GM10847 (cell line): ENCODE measurements around the gene MTA3.

Source experiments
- POLR2A ChIP-seq: IDR thresholded peaks from 2 replicates; pipeline ENCODE4 v1.6.1; 2011; ENCODE audit not compliant: insufficient read length; ENCODE audit errors: extremely low read depth

MTA3 gene

GRCh38 chr2:42639340-42640077, 71.1 kb downstream of the MTA3 start:
- TF ChIP-seq POLR2A, result no peak

- TF ChIP-seq POLR2A, result no peak
Observed at GRCh38 chr2:42640261-42640660, 71.8 kb downstream of the MTA3 start.

- no peak for TF ChIP-seq POLR2A
Observed at GRCh38 chr2:42645551-42645950, 77.1 kb downstream of the MTA3 start.

GRCh38 chr2:42648796-42649195, 80.4 kb downstream of the MTA3 start:
- no peak for TF ChIP-seq POLR2A

DNA sequence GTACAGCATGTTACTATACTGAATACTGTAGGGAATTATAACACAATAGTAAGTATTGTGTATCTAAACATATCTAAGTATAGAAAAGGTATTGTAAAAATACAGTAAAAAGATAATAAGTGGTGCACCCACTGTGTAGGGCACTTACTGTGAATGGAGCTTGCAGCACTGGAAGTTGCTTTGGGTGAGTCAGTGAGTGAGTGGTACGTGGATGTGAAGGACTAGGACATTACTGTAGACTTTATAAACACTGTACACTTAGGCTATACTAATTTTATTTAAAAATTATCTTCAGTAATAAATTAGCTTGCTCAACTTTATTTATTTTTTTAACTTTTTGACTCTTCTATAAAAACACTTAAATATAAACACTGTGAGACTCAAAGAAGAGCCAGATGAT, 82.6 kb downstream of the MTA3 start:
- no peak for TF ChIP-seq POLR2A

DNA sequence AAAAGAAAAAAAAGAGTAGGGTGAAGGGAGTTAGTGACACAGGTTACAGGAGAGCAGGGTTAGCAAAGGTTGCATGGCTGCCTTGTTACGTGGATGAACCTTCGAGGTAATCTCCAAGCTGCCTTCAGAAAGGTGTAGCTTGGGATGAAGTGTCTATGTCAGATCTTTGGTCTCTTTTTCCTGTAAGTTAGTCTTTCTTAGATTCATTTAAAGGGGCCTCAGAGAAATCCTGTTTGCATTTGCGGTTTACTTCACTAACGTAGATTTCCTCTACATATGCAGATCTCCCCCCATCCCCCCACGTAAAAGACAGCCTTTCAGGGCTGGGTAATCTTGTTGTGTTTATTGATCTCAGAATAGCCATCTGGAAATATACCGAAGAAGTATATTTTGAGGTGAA, 83.7 kb downstream of the MTA3 start:
- no peak for TF ChIP-seq POLR2A

DNA sequence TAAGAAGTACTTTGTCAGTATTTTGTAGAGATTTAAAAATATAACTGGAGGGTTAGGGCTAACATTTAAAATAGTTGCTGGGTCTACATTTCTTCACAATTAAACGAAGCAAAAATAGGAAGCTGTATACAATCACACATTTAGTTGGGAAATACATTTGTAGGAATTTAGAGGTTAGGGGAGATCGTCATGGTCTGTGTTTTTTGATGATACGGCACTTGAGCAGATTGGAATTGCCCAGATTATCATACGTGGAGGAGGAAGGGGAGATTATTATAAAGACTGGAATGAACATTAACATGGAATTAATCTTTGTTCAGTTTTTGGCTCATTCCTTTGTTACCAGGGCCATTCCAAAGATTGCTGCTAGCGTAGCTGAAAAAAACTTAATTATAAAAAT, 84.6 kb downstream of the MTA3 start:
- no peak for TF ChIP-seq POLR2A

- TF ChIP-seq POLR2A, result no peak
Observed at GRCh38 chr2:42653908-42654445, 85.5 kb downstream of the MTA3 start.

- TF ChIP-seq POLR2A, result no peak
Observed at GRCh38 chr2:42658306-42658705, 89.9 kb downstream of the MTA3 start.

- TF ChIP-seq POLR2A, result no peak
Observed at GRCh38 chr2:42659609-42660008, 91.2 kb downstream of the MTA3 start.

DNA sequence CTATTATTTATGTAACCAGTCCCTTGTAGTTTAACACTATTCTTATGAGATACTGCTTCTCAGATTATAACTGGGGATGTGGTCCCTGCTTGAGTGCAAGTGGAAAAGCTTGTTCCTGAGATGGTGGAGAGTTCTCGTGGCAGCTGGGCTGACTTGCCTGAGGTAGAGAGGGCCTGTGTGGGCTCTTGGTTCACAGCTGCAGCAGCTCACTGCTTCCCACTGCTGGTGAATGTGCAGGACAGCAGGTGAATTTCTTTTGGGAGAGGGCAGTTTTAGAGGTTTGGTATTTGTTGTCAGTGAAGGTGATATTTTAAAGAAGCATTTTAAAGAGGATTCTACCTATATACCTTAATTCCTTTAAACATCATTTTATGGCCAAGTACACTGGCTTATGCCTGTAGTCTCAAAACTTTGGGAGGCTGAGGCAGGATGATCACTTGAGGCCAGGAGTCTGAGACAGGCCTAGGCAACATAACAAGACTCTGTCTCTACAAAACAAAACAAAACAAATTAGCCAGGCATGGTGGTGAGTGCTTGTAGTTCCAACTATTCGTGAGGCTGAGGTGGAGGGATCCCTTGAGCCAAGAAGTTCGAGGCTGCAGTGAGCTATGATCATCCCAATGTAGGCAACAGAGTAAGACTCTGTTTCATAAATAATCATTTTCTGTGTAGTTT, 94.8 kb downstream of the MTA3 start:
- TF ChIP-seq POLR2A, result no peak

DNA sequence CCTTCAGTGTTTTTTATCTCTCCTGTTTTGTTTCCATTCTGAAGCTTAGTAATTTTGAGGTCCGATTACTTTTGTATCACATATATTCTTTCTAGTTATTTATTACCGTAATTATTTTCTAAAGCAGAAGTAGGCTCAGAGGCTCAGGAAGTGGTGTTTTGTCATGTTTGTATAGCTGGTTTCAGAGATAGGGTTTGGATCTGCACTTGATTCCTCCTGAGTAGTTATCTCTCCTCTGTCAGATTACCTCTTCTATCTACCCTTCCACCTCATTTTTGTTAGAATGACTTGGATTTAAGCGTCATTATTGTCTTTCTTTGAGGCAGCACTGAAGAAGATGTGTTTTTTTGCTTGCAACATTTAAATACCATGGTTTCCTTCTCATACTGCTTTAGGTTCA, 95.4 kb downstream of the MTA3 start:
- TF ChIP-seq POLR2A, result no peak

DNA sequence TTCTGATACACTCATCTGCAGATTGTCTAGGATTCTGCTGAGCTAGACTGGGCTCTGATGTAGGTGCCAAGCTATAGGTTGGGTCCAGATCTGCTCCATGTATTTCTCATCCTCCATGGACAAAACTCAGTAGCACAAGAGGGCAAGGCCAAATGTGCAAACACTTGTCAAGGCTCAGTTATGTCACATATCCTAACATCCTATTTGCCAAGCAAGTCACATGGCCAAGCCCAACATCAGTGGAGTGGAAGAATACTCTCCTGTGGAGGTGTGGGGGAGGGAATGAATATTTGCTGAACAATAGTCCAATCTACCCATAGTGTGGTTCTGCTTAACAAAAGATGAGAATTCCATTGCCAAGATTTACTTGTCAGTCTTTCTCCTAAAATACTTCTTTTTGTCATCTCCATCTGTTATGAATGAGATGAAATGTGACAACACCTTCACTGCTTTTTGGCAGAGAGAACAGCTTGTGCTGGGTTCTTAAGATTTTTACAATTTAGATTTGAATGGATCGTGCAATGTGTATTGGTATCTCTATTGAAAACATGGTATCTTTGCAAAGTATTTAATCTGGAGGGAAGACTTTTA, 105.7 kb downstream of the MTA3 start:
- TF ChIP-seq POLR2A, result no peak

DNA sequence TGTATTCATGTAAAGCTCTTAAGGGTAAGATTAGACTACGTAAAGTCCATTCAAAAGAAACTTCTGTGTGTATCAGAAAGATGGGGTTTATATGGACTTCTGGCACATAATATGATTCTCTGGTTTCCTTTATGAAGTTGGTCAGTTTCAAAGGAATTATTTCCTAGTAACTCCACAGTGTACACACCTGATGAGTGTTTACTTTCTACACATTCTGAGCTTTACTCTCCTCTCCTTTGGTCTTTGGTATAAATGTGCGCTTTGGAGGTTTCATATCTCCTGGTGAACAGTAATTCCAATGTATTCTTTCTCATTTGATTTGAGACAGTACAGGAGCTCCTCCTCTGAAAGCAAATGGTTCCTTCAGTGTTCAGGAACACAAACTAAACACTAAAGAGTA, 107.4 kb downstream of the MTA3 start:
- TF ChIP-seq POLR2A, result no peak

DNA sequence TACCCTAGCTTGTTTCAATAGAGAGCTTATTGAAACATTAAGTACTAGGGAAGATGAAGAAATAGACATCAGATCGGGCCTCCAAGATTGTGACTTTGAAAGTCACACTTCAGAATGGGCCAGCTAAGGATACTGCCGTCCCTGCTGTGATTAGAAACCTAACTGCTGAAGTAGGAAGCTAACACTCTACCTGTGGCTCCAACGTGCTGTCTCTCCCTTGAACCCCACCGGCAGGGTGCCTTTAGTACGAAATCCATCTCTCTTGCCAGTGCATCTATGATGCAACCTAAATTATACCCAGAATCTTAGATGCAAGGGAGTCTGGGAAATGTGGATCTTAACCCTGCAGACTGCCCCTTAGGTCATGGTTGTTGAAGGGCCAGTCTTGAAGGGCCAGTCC, 116.9 kb downstream of the MTA3 start:
- TF ChIP-seq POLR2A, result no peak

DNA sequence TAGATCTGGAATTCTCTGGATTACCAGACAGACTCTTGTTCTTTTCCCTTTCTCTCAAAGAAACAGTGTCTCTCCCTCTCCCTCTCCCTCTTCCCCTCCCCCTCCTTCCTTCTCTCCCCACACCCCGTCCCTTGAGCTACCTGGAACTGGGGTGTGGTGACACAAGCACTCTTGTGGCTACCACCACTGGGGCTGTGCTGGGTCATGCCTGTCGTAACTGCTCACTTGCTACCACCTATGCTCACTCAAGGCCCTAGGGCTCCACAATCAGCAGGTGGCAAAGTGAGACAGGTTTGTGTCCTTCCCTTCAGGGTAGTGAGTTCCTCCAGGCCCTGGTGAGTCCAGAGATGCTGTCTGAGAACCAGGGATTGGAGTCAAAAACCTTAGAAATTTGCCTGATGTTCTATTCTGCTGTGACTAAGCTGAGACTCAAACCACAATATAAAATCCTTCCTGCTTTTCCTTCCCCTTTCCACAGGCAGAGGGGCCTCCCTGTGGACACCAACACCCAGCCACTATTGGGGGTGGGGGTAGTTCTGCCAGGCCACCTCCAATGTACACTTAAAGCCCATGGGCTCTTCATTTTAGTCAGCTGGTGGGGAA, 124.7 kb downstream of the MTA3 start:
- no peak for TF ChIP-seq POLR2A
